ENCODE measurements around the gene BCL3.

Gene BCL3

GRCh38 chr19:44722131-44723121, 26.1 kb upstream of the BCL3 start:
- no peak for DNase-seq

DNA sequence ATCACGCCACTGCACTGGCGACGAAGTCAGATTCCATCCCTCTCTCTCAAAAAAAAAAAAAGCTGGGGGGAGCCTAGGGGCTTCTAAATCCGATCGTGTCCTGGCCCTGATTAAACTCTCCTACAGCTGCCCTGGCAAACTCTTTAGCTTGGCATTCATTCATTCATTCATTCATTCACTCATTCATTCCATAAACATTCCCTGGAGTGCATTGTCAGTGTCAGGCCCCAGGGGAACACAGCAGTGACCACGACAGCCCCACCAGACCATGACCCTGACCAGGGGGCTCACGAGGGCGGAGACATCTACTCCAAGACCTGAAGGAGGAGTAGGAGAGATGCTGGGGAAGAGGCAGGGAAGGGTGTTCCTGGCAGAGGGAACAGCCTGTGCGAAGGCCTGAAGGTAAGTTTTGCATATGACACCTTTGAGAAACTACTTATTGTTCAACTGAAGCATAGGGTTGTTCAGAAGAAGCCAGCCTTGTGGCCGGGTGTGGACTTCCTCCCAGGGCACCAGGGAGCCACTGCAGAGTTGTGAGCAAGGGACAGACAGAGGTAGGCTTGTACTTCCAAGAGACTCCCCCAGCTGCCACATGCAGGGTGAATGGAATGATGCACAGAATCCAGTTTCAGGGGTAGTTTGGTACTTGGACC, 25.1 kb upstream of the BCL3 start:
- no peak for DNase-seq

- DNase-seq: no peak
Measured at GRCh38 chr19:44723952-44724319, 24.6 kb upstream of the BCL3 start.

DNA sequence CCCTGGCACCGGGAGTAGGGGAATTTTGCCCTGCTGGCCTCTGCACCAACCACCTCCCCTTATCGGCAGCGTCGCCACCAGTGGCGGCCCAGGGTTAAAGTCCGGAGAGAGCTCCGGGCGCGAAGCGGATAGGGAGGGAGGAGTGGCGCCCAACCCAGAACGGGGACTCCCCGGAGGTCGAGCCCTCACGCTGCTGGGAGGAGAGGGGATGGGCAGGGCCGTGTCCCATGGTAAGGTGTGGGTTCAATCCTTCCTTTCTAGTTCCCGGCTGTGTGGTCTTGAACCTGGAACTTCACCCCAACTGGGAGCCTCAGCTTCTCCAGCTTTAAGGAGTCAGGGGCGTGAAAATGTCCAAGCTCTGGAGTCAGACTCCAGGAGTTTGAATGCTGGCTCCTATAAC, 23.3 kb upstream of the BCL3 start:
- DNase-seq: no peak

GRCh38 chr19:44725684-44726083, 22.8 kb upstream of the BCL3 start:
- DNase-seq: no peak

GRCh38 chr19:44726465-44726864, 22.0 kb upstream of the BCL3 start:
- no peak for DNase-seq

DNA sequence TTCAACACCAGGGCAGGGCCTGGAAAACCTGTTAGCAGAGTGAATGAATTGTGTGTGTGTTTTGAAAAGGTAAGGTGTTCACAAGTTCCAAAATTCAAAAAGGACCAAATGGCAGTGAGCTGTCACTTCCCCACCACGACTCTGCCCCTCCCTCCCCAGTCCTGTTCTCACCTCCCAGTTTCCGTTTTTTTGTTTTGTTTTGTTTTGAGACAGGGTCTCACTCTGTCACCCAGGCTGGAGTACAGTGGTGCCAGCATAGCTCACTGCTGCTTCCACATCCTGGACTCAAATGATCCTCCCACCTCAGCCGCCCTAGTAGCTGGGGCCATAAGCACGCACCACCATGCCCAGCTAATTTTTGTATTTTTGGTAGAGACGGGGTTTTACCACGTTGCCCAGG, 20.3 kb upstream of the BCL3 start:
- DNase-seq: no peak

GRCh38 chr19:44729516-44730033, 18.9 kb upstream of the BCL3 start:
- DNase-seq: no peak

GRCh38 chr19:44731081-44731480, 17.4 kb upstream of the BCL3 start:
- no peak for DNase-seq

DNA sequence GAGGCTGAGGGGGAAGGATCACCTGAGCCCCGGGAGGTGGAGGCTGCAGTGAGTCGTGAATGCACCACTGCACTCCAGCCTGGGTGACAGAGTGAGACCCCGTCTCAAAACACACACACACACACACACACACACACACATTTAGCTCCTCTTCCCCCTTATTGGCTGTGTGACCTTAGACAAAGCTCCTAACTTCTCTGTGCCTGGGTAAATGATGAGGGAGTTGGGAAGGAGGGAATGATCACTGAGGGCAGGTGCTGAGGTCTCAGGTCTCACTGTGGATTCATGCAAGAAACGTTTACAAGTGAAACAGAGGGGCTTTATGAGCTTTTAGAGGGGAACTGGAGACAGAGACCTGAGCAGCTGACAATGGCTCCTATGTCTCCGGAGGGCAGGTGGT, 16.9 kb upstream of the BCL3 start:
- DNase-seq: no peak

DNA sequence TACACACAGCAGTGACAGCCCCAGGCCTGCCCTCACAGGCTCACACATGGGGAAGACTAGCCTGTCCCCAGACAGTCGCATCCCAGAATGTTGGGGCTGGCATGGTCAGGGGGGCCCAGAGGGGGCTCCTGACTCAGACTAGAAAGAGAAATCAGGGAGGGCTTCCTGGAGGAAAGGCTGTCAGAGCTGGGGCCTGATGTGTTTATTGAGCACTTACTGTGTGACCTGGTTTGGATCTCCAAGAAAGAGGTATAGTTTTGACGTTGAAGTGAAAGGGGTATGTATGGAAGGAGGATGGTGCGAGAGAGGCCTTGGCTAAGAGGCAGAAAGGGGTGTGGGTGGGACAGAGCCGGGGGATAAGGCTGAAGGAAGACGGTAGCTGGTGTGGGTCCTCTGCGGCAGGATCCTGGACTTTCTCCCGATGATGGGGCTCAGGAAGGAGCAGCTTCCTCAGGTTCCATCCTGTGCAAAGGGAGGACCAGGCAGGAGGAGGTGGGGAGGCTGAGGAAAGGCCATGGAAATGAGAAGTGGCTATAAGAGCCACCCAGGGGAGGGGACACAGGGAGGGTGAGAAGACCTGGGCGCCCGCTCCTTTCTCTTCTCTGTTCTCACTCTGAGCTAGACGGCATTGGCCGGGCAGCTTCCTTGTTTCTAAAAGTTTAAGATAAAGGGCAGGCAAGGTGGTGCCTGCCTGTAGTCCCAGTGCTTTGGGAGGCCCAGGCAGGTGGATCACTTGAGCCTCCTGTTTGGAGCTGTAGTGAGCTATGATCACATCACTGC, 16.1 kb upstream of the BCL3 start:
- DNase-seq: no peak

- DNase-seq: no peak
Measured at GRCh38 chr19:44734357-44734756, 14.2 kb upstream of the BCL3 start.

GRCh38 chr19:44735011-44735410, 13.5 kb upstream of the BCL3 start:
- DNase-seq: no peak

GRCh38 chr19:44737238-44738071, 11.1 kb upstream of the BCL3 start:
- DNase-seq: no peak

DNA sequence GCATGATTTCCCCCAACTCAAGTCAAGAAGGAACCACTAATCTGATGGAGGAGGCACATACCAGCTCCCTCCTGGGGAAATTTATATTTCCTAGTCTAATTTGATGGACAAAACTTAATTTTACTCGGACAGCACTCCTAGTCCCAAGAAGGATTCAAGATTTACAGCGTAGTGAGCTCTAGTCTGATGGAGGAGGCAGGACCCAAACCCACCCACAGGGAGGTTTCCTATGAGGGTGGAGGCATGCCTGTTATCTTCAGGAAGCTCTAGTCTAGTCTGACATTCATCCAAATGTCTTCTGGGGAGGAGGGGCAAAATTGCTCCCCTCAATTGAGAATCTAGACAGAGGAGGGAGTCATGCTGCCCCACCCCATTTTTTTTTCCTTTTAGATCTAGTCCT, 10.4 kb upstream of the BCL3 start:
- no peak for DNase-seq

DNA sequence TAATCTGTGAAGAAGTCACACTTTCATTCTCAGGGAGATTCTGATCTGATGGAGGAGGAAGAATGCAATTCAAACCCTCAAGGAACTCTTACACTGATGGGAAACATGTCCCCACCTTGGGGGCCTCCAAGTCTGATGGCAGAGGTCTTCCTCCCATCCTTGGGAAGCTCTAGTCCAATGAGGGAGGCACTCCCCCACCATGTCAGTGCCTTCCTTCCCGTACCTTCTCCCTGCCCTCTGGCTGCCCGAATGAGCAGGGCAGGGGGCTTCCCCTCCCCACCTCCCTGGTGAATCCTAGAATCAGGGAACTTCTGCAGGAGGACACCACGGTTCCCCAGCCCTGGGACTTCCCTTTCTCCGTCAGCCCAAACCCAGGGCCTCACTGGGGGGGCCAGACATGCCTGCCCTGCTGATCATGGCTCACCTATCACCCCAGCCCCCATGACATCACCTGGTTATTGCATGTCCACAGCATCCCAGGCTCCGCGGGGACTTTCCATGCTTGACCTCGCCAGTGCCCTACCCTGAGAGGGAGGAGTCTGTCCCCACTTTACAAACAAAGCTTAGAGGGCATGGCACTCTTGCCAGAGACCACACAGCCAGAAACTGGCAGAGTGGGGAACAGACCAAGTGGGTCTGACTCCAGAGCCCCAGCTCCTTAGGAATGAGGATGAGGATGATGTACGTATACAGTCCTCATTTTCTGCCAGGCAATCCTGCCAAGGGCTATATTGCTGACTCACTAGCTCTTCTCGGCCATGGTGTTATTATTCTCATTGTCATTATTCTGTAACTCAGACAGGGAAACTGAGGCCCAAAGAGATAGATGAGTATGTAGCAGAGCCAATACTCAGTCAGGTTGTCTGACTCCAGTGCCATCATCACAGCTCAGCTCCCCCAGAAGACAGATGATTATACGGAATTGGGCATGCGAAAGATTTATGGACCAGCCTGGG, 9.6 kb upstream of the BCL3 start:
- DNase-seq: no peak

DNA sequence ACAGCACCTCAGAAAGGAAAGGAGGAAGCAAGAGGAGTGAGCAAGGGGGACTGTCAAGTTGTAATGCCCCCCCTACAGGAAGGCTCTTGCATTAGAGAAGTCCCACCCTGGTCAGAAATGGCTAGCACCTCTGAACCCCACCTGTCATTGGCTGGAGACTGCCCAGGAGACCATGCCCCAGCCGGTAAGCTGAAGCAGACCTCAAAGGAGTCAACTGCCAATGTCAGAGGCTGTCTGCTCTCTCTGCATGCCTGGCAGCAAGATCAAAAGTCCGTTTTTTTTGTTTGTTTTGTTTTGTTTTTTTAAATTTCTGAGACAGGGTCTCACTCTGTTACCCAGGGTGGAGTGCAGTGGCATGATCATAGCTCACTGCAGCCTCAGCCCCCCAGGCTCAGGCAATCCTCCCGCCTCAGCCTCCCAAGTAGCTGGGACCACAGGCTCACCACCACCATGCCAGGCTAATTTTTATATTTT, 8.1 kb upstream of the BCL3 start:
- DNase-seq: no peak

DNA sequence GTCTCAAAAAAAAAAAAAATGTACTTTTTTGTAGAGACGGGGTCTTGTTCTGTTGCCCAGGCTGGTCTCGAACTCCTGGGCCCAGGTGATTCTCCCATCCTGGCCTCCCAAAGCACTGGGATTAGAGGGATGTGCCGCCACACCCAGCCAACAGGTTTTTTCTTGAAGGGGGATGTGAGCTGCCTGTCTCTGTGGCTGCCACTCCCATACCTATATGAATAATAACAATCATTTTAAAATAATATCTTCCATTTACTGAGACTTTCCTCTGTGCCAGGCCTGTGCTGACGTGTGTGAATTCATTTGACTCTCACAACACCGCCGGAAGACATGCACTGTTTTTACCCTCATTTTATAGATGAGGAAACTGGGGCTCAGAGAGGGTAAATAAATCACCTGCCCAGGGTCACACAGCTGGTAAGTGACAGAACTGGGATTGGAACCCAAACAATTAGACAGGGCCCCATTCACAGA, 7.2 kb upstream of the BCL3 start:
- DNase-seq: no peak

DNA sequence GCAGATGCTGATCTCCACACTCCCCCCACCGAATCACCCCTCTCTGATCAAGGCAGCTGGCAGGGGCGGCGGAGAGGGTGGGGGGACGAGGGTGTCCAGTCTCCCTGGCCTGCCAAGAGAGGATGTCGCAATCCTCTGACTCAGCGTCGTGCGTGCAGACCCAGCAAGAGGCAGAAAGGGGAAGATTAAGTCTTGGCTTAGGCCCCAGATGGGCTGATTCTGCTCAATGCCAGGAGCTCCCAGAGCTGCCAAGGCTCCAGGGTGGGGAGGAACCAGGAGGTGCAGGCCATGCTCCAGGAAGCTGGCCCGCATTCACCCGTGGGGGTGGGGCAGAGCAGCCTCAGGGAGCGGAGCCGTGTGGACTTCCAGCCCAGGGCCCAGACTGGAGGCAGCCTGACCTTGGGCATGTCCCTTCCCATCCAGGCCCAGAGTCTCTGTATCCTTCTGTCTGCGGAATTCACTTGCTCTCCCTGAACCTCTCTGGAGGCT, 6.6 kb upstream of the BCL3 start:
- DNase-seq: no peak

DNA sequence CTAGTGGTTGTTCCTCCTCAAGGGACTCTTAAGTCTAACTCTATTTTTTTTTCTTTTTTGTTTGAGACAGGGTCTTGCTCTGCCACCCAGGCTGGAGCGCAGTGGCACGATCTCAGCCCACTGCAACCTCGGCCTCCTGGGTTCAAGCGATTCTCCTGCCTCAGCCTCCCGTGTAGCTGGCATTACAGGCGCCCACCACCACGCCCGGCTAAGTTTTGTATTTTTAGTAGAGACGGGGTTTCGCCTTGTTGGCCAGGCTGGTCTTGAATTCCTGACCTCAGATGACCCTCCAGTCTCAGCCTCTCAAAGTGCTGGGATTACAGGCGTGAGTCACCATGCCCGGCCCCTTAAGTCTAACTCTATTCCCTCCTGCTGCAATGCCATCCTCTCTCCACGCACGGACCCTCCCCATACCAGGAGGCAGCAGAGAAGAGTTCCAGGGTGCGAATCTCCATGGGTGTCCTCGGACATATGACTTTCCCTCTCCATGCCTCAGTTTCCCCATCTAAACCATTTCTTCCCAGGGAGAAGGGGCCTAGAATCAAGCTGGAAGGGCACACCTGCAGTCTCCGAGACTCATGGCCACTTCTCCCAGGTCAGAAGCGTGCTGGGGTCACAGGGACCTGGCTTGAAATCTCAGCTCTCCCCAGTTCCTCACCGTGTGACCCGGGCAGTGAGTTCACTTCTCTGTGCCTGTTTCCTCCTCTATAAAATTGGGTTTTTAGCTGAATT, 6.0 kb upstream of the BCL3 start:
- DNase-seq: no peak

Measured in NCI-H2081 treated with DMSO at 0.1 percent for 48 hours (cell line).